NCI-H2196 treated with DMSO at 0.1 percent for 48 hours (cell line): ENCODE data around the gene CAMK2D.
"Not testable (repeated sequence)": the region's sequence is repeated elsewhere in the genome, so short reads cannot be mapped to it uniquely, and the experiment has no call there.

Experiments
- DNase-seq: peaks from one replicate; lab custom pipeline; 2025; ENCODE audit not compliant: unreplicated experiment; lab: John Stamatoyannopoulos, UW

The CAMK2D gene

DNA sequence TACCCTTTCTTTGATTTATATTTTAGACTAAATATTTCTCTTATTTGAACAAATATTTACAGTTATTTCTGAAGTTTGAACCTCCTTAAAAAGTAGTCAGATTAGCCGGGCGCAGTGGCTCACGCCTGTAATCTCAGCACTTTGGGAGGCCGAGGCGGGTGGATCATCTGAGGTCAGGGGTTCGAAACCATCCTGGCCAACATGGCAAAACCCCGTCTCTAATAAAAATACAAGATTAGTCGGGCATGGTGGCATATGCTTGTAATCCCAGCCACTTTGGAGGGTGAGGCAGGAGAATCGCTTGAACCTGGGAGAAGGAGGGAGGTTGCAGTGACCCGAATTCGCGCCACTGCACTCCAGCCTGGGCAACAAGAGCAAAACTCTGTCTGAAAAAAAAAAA, 2.4 kb upstream of the CAMK2D start:
- not testable (repeated sequence) for DNase-seq

- DNase-seq, result no peak
Measured at GRCh38 chr4:113763029-113763285, 1.4 kb upstream of the CAMK2D start.

- peak; percentile 79 for DNase-seq
Measured at GRCh38 chr4:113762186-113763028, 869 bp upstream of the CAMK2D start.

DNA sequence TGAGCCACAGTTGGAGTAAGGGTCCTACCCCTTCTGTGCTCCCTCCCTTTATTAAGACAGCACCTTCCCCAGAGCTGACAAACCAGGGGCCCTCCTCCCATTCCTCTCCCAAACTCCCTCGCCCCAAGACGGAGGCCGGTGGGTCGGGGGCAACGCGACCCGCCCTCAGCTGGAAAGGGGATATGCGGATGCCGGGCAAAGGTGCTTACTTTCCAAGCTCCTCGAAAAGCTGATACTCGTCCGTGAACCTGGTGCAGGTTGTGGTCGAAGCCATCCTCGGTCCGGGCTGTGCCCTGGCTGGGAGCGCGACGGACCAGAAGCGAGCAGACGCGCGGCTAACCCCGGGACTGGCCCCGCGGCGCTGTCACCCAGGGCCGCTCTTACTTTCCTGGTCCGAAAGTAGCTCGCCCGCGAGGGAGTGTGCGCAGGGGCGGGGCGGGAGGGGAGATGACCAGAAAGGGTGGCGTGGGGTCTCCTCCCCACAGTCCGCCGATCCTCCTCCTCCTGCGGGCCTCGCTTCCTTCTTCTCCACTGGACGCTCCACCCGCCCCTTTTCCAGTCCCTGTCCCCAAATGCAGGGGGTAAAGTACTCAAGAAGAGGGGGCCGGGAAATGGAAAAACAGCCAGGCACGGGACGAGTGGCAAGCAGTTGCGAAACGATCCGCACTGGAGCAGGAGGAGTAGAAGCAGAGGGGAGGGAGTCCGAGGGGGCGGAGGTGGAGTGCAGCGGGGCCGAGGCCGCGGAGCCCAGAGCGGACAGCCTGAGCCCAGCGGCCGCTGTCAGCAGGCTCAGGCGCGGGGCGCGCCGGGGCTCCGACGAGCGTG, 531 bp downstream of the CAMK2D start:
- no peak for DNase-seq

GRCh38 chr4:113760094-113760794, 1.3 kb downstream of the CAMK2D start:
- no peak for DNase-seq

- DNase-seq, result no peak
Measured at GRCh38 chr4:113759696-113760093, 1.8 kb downstream of the CAMK2D start.

DNA sequence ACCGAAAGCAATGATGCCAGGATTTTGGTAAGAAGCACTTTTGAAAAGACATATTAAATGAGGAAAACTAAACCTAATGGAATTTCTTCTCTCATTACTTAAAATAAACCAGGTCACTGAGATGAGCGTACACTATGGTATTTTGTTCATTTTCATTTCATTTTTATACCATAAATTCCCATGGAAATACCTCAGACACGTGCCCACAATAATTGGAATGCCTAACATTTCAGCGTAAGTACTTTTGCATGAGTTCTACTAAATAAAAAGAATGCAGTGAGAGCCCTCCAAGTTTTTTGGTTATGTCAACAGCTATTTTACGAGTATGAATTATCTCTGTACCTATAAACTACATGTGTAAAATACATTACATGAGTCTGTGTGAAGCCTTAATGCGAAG, 3.2 kb downstream of the CAMK2D start:
- no peak for DNase-seq

DNA sequence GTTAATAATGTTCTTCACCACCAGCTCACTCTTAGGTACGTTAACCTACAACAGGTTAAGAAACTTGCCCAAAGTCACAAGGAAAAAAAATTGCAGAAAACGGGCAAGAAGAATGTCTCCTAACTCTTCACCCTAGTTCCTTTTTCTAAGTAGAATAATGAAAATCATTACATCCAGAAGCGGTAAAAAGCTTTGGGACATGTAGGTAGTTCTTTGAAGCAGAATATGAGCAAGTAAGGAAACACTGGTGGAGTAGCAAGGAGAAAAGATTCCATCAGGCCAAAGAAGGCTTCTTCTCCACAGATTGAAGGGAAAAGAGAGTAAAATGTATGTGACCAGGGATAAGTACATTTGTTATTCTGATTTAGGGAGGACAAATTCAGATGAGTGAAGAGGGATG, 4.1 kb downstream of the CAMK2D start:
- DNase-seq, result no peak

DNA sequence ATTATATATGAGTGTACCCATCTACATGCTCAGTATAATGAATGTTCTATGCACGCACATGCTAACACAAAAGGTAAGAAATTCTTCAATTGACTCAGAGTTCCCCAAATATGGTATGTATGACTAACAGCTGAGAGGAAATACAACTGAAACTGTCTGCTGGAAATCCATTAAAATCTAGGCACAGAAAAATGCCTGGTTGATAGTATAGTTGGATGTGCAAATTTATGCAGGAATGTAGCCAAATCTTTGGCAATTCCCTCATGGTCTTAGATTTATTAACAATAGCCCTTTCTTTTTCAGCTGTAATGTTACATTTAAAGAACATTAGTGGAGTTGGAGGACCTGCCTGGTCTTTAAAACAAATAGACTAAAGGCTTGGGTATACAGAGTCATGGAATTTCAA, 5.5 kb downstream of the CAMK2D start:
- DNase-seq, result no peak

GRCh38 chr4:113750734-113751133, 10.8 kb downstream of the CAMK2D start:
- no peak for DNase-seq

DNA sequence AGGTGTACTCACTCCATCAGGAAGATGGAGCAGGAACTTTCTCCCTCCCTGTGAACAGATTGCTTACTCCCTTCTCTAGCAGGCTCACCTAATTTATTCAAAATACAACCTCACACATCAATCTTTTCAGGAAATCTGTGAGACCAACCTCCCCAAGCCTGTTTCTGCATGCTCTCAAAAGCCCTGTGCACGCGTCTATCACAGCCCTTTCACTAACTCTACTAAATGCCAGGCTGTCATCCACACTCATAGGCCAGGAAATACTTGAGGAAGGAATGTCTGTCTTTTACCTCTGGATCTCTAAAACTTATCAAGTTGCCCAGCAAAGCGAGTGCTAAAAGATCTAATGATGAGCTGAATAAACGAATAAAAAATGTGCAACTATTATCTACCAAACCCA, 11.2 kb downstream of the CAMK2D start:
- no peak for DNase-seq

DNA sequence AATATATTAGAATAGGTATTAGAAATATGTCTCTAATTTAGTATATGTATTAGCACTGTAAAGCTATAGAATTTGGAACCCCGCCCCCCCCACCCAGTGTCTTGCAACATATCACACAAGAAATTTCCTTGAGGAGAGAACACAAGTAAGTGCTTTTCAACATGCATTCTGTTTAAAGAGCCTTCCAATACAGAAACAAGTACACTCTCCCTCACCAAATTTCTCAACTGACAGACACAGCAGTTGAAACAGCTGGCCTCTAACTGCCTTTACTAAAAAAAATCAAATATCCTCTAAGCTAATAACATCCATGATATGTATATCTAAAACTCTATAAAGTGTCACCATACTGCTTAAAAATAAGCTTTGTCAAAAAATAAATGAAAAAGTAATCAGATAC, 12.4 kb downstream of the CAMK2D start:
- DNase-seq, result no peak

DNA sequence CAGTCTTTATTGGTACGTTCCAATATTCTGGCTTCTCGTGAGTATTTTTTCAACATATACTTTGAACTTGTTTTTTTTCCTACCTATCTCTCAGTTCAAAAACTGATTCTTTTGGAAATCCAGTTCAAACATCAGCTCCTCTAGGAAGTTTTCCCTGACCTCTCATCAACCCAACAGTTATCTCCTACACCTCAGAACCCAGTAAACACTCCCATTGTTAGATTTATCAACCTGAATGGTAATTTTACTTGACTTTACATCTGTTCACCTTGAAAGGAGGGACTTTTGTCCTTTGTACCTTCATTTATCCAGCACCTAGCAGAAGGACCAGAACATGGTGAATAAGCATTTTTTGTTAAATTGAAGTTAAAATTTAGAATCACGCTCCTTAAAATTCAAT, 13.6 kb downstream of the CAMK2D start:
- DNase-seq, result no peak

DNA sequence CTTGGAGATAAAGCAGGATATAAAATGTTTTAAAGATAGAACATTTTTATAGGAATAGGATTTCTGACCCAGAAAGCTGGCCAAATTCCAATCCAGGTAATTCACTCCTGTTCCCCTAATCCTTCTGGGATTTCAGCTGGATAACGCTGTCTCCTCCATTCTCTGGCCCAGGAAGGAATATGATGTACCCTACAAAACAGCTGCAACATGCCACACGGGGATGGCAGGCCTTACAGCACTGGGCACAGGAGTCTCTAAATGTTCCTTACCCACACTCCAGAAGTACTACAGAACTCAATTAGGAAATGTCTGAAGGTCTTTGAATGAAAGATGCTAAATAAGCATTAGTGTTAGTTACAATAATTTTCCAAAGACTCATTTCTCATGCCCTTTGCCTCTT, 15.8 kb downstream of the CAMK2D start:
- DNase-seq, result no peak

DNA sequence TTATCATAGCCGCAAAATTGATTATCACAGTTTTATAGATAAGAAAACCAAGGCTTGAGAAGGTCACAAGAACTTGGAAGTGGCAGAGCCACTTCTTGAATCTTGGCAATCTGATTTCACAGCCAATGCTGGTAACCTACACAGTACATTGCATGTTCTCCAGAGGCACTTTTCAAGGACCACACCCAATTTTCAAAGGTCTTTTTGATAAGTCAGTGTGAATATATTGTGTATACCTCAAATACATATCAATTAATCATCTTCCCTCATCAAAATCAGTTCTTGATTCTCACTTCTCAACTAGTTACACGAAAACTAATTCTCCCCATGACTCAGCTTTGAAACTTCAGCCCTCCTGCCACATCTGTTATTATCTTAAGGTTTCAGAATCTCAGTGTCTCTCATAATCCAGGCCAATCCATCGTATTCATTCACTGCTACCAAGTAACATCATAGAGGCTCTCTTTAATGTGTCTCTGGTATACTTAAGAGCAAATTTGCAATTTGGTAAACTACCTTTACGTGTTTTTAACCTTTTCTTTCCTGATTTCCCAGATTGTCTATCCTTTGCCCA, 16.8 kb downstream of the CAMK2D start:
- DNase-seq, result no peak

DNA sequence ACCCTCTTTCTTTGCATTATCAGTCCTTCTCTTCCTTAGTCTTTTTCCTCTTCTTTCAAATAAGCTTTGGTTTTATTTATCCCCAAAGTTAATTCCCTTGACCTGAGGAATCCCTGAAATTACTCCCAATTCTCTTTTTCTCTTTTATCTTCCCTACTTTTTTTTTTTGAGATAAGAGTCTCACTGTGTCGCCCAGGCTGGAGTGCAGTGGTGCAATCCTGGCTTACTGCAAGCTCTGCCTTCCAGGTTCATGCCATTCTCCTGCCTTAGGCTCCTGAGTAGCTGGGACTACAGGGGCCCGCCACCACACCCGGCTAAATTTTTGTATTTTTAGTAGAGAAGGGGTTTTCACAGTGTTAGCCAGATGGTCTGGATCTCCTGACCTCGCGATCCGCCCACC, 17.8 kb downstream of the CAMK2D start:
- DNase-seq, result no peak

DNA sequence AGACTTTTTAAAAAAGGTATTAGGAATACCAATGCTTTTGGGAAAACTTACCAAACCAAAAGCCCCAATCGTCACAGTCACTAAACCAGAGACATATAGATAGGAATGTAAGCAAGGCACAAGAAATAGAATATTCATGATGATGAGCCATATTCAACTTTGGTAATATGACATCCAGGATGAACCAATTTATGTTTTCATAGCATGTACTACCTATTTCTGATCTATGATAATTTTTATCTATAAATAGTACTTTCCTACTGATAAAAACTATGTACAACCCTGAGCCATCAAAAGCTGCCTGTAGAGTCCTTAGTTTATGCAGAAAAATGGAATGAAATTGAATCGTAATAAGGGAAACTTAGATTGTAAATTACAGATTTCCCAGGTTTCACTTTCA, 18.9 kb downstream of the CAMK2D start:
- no peak for DNase-seq

DNA sequence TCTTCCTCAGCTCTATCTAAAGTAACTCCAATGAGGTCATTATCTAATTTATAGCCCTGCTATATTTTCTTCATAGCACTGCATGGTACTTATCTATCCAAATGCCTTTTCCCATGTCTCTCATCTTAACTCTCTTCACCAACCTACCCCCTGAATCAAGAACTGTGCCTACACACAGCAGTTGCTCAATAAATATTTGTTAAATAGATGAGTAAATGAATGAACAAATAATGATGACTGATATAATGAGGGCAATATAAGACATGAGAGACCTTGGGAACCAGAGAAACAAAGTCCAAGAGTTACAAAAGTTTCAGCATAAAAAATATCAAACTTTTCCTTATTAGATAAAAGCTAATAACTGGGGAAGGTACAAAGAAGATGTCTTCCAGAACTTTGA, 19.6 kb downstream of the CAMK2D start:
- no peak for DNase-seq

- no peak for DNase-seq
Measured at GRCh38 chr4:113740857-113741379, 20.6 kb downstream of the CAMK2D start.

DNA sequence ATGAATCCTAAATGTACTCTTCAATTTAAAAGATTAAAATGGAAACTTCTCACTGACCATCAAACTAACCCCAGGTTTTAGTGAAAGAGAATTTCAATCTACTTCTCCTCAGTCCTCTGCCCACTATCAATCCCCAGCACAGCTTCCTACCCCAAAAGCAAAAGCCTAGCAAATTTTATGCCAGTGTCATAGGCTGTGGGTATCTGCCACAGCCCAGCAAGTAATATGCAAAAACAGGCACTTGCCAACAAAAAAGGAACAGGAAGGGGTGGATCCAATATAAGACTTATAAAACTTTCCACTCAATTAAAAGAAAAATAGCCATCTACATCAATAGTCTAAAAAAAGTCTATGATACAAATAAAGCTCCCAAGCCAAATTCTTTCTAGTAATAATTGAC, 22.3 kb downstream of the CAMK2D start:
- DNase-seq, result no peak

DNA sequence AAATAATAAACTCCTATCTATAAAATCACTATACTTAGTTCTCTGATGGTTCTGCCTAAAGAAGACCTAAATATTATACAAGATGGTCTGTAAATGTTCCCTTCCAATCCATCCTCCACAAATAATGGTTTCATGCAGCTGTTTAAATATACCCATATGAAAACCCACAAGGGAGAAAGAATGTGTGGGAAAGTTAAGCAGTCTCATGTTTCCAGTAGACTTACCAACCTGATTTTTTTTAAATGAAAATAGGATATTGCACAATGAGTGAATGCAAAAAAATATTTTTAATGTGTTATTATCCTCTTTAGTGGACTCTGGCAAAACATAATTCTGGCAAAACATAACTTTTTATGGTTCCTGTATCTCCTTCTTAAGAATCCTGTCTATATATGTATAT, 23.3 kb downstream of the CAMK2D start:
- DNase-seq, result no peak
